CD4-positive, alpha-beta T cell (primary cell): ENCODE data around the gene FADS1. TPM values are rescaled to one million over a fixed set of nuclear protein-coding genes. Genes with fewer than 3 reads are reported as not detected.

Source experiments
- ATAC-seq: fragments of 200-7000 bp; cut with Tn5 transposase; one replicate; pipeline ENCODE4 v1.10.0; 2022; ENCODE audit warnings: mild to moderate bottlenecking; ENCODE audit not compliant: poor library complexity
- CTCF ChIA-PET: fragments of 350-600 bp; sonication (Branson Sonifier 250); formaldehyde crosslinking; loops from one replicate; lab custom pipeline; 2021; ENCODE audit warnings: antibody characterized with exemption, inconsistent platforms; lab: Charles Lee
- POLR2A ChIA-PET: fragments of 350-600 bp; sonication (Branson Sonifier 250); formaldehyde crosslinking; loops from one replicate; lab custom pipeline; 2021; ENCODE audit warnings: antibody characterized with exemption, inconsistent platforms; lab: Charles Lee
- DNase-seq, 14 experiments: peaks; one replicate each; pipeline ENCODE4 v3.0.0-alpha.2; 2013 to 2020; ENCODE audit warnings: mixed read lengths in 2 of 14
- H3K27ac ChIP-seq, 2 donors: one replicate each; pipeline versions ENCODE4 v1.5.1 to v1.7.0; 2013; ENCODE audit warnings: low read length in 2 of 2, low read depth in 1 of 2, mild to moderate bottlenecking in 1 of 2
- H3K27me3 ChIP-seq, 2 experiments: 1 replicate in 1 of 2; 2 replicates in 1 of 2; pipeline versions ENCODE4 v1.6.1 to v1.7.0; 2013; ENCODE audit warnings: low read length in 2 of 2, control low read depth in 1 of 2, mild to moderate bottlenecking in 1 of 2, moderate library complexity in 1 of 2; ENCODE audit not compliant: insufficient read depth in 2 of 2, control insufficient read depth in 1 of 2
- H3K36me3 ChIP-seq: one replicate; pipeline ENCODE4 v1.6.1; 2013; ENCODE audit warnings: low read length, control low read depth; ENCODE audit not compliant: insufficient read depth
- H3K4me1 ChIP-seq: one replicate; pipeline ENCODE4 v1.6.1; 2013; ENCODE audit warnings: low read length, control low read depth; ENCODE audit not compliant: insufficient read depth
- H3K4me3 ChIP-seq: one replicate; pipeline ENCODE4 v1.5.1; 2013; ENCODE audit warnings: mild to moderate bottlenecking, low read length, moderate library complexity
- H3K9me3 ChIP-seq, 2 experiments: 1 replicate in 1 of 2; 2 replicates in 1 of 2; pipeline versions ENCODE4 v1.6.1 to v1.7.0; 2013; ENCODE audit warnings: low read length in 2 of 2, mild to moderate bottlenecking in 2 of 2, control low read depth in 1 of 2, moderate library complexity in 1 of 2; ENCODE audit not compliant: control insufficient read depth in 1 of 2, insufficient read depth in 1 of 2
- H3K27ac Mint-ChIP-seq: one replicate; pipeline ENCODE4 v1.8.0; 2020; ENCODE audit warnings: mixed read lengths
- H3K27me3 Mint-ChIP-seq: one replicate; pipeline ENCODE4 v1.8.0; 2021; ENCODE audit warnings: mixed read lengths
- H3K36me3 Mint-ChIP-seq: one replicate; pipeline ENCODE4 v1.8.0; 2021; ENCODE audit warnings: low read depth, mixed read lengths
- H3K4me1 Mint-ChIP-seq: one replicate; pipeline ENCODE4 v1.8.0; 2021; ENCODE audit warnings: low read depth, mixed read lengths
- H3K4me3 Mint-ChIP-seq: one replicate; pipeline ENCODE4 v1.8.0; 2020; ENCODE audit warnings: mild to moderate bottlenecking, mixed read lengths
- H3K9me3 Mint-ChIP-seq: one replicate; pipeline ENCODE4 v1.8.0; 2020; ENCODE audit warnings: mixed read lengths
- CTCF ChIP-seq: fragments of 200-600 bp; IDR thresholded peaks from one replicate; pipeline ENCODE4 v1.8.0; 2022; ENCODE audit warnings: antibody characterized with exemption, mild to moderate bottlenecking
- intact Hi-C, 2 experiments: fragments of 100-400 bp; cut with DNase I in 1 of 2; cut with micrococcal nuclease in 1 of 2; formaldehyde crosslinking; loops; one replicate each; pipeline versions ENCODE4 v1.15.1 to v1.9.0; 2023 to 2025; cut with DNase I, micrococcal nuclease
- total RNA-seq, 174 experiments: library from RNA in 2 of 174; stranded (reverse) in 2 of 174; gene quantifications; one replicate each; pipeline ENCODE4 v1.2.3 and lab custom pipeline; 2021 to 2026

FADS1 gene
- total RNA-seq, 2 experiments from 2014 or later = 0.56 to 0.77 TPM

GRCh38 chr11:61860054-61860903 is 43.5 kb upstream of the FADS1 start:
- CTCF ChIA-PET = no interaction called here
- H3K27me3 ChIP-seq = no peaks in the 10 kb centered on the region
- TF ChIP-seq CTCF = no peak

GRCh38 chr11:61855939-61856680 is 39.3 kb upstream of the FADS1 start:
- Histone ChIP-seq H3K27ac (no peak overlapping the region), H3K9me3 (no peaks in the 10 kb centered on the region), H3K27me3 (no peaks in the 10 kb centered on the region), H3K36me3 (no peaks in the 10 kb centered on the region), H3K4me1 (no peaks in the 10 kb centered on the region), H3K4me3 (no peak overlapping the region)
- H3K4me3 Mint-ChIP-seq = no peak overlapping the region
- H3K9me3 Mint-ChIP-seq = no peaks in the 10 kb centered on the region
- no peak for DNase-seq
- POLR2A ChIA-PET = no interaction called here
- no peaks in the 10 kb centered on the region for H3K27me3 Mint-ChIP-seq
- CTCF ChIA-PET = no interaction called here
- no peaks in the 10 kb centered on the region for H3K36me3 Mint-ChIP-seq
- intact Hi-C loops = no loop called here
- no peak for ATAC-seq
- H3K4me1 Mint-ChIP-seq = no peaks in the 10 kb centered on the region
- TF ChIP-seq CTCF = no peak
- H3K27ac Mint-ChIP-seq = no peak overlapping the region

More at GRCh38 chr11:61860054-61860903, 43.5 kb upstream of the FADS1 start:
- no peaks in the 10 kb centered on the region for H3K9me3 Mint-ChIP-seq
- Histone ChIP-seq H3K9me3 (no peaks in the 10 kb centered on the region), H3K4me3 (no peak overlapping the region), H3K4me1 (no peaks in the 10 kb centered on the region), H3K36me3 (no peaks in the 10 kb centered on the region), H3K27ac (no peak overlapping the region)
- ATAC-seq (no peak), DNase-seq (no peak)
- H3K27me3 Mint-ChIP-seq = no peaks in the 10 kb centered on the region
- POLR2A ChIA-PET = no interaction called here
- intact Hi-C loops = loop anchor here in 1 of 2 experiments (5.0 kb wide), 1 partner anchor 62 kb away; no protein-coding TSS in a partner anchor
- H3K36me3 Mint-ChIP-seq = no peaks in the 10 kb centered on the region
- no peak overlapping the region for H3K4me3 Mint-ChIP-seq
- no peaks in the 10 kb centered on the region for H3K4me1 Mint-ChIP-seq
- H3K27ac Mint-ChIP-seq = no peak overlapping the region

- Mint-ChIP-seq H3K36me3 (no peaks in the 10 kb centered on the region), H3K27me3 (no peaks in the 10 kb centered on the region), H3K27ac (no peak overlapping the region), H3K9me3 (no peaks in the 10 kb centered on the region), H3K4me1 (no peaks in the 10 kb centered on the region), H3K4me3 (no peak overlapping the region)
- Histone ChIP-seq H3K4me1 (no peaks in the 10 kb centered on the region), H3K36me3 (no peaks in the 10 kb centered on the region), H3K27ac (no peak overlapping the region), H3K9me3 (no peaks in the 10 kb centered on the region), H3K27me3 (no peaks in the 10 kb centered on the region), H3K4me3 (no peak overlapping the region)
- CTCF ChIA-PET = no interaction called here
- ATAC-seq (no peak), DNase-seq (no peak)
- TF ChIP-seq CTCF = no peak
- intact Hi-C loops = no loop called here
- POLR2A ChIA-PET = no interaction called here
Measured at GRCh38 chr11:61854966-61855714, 38.3 kb upstream of the FADS1 start.
